HepG2 (cell line): ENCODE results near the gene MYO9A. TPM values are rescaled to one million over a fixed set of nuclear protein-coding genes. Genes with fewer than 3 reads are reported as not detected.

Experiments used
- ATAC-seq: fragments of 200-7000 bp; cut with Tn5 transposase; 3 replicates; pipeline ENCODE4 v1.9.1; 2020; ENCODE audit warnings: mild to moderate bottlenecking, moderate library complexity
- BruUV-seq: library from RNA; stranded (reverse); fragments of 400-500 nt; replicated peaks from 2 replicates; lab custom pipeline; 2021; lab: Mats Ljungman, UMichigan
- CTCF ChIA-PET: fragments of 300-600 bp; formaldehyde crosslinking; extraction: SDS; loops from one replicate; lab custom pipeline; 2021; ENCODE audit warnings: low total read pairs, inconsistent platforms, low intra/inter-chr PET ratio; lab: Yijun Ruan, JAX
- POLR2A ChIA-PET: fragments of 350-600 bp; sonication (Branson Sonifier 250); formaldehyde crosslinking; loops from one replicate; lab custom pipeline; 2020; ENCODE audit warnings: antibody characterized with exemption, inconsistent platforms; lab: Yijun Ruan, JAX
- DNase-seq: peaks from one replicate; pipeline ENCODE4 v3.0.0-alpha.2; 2015; ENCODE audit warnings: low spot score
- FAIRE-seq: peaks from 3 replicates; lab custom pipeline; 2011; peaks lifted over from hg19 to GRCh38; lab: Jason Lieb, UNC
- H2AFZ ChIP-seq: one replicate; pipeline ENCODE4 v1.6.1; 2011; ENCODE audit warnings: low read length, inconsistent platforms
- H3K27ac ChIP-seq: fragments of 300-600 bp; 3 replicates; pipeline ENCODE4 v1.8.0; 2011; ENCODE audit warnings: mixed run types, mild to moderate bottlenecking, mixed read lengths, low read length, inconsistent platforms; ENCODE audit not compliant: insufficient read depth; ENCODE audit errors: extremely low read length
- H3K27me3 ChIP-seq, 2 experiments: fragments of 200-600 bp in 1 of 2; 2 replicates in 1 of 2; 3 replicates in 1 of 2; pipeline versions ENCODE4 v1.6.0 to v1.8.0; 2011; ENCODE audit warnings: low read length in 2 of 2, mild to moderate bottlenecking in 2 of 2, moderate library complexity in 2 of 2, inconsistent platforms in 1 of 2; ENCODE audit not compliant: insufficient read depth in 2 of 2, control insufficient read depth in 1 of 2
- H3K36me3 ChIP-seq, 2 experiments: fragments of 200-600 bp in 1 of 2; replicated peaks in 1 of 2; 2 replicates in 1 of 2; 3 replicates in 1 of 2; pipeline versions ENCODE4 v1.5.1 to v1.8.0; 2011; ENCODE audit warnings: low read length in 2 of 2, inconsistent platforms in 1 of 2; ENCODE audit not compliant: insufficient read depth in 2 of 2, control insufficient read depth in 1 of 2
- H3K4me1 ChIP-seq: 2 replicates; pipeline ENCODE4 v1.5.1; 2012; ENCODE audit warnings: low read length, inconsistent platforms; ENCODE audit not compliant: insufficient read depth
- H3K4me2 ChIP-seq: 2 replicates; pipeline ENCODE4 v1.6.0; 2011; ENCODE audit warnings: low read depth, low read length, inconsistent platforms
- H3K4me3 ChIP-seq, 3 experiments: fragments of 200-600 bp in 1 of 3; sonication (generic), shearing (Covaris generic) in 1 of 3; replicated peaks in 1 of 3; 2 replicates each; pipeline ENCODE4 v1.5.1; 2011 to 2016; ENCODE audit warnings: low read length in 3 of 3, inconsistent platforms in 2 of 3, low read depth in 2 of 3, mild to moderate bottlenecking in 2 of 3, control low read depth in 1 of 3, mixed read lengths in 1 of 3; ENCODE audit not compliant: insufficient read depth in 1 of 3
- H3K79me2 ChIP-seq: one replicate; pipeline ENCODE4 v1.6.1; 2011; ENCODE audit warnings: low read length, inconsistent platforms; ENCODE audit not compliant: insufficient read depth
- H3K9ac ChIP-seq: 2 replicates; pipeline ENCODE4 v1.6.0; 2011; ENCODE audit warnings: mild to moderate bottlenecking, low read depth, low read length, inconsistent platforms; ENCODE audit not compliant: insufficient read depth
- H3K9me3 ChIP-seq: 2 replicates; pipeline ENCODE4 v1.5.1; 2012; ENCODE audit warnings: mild to moderate bottlenecking, low read length
- H4K20me1 ChIP-seq: 2 replicates; pipeline ENCODE4 v1.6.0; 2011; ENCODE audit warnings: inconsistent platforms, mild to moderate bottlenecking, low read length, moderate library complexity; ENCODE audit not compliant: insufficient read depth
- ERF ChIP-seq: IDR thresholded peaks from 2 replicates; pipeline ENCODE4 v1.6.1; 2018; ENCODE audit warnings: missing biosample characterization, missing genetic modification reagents
- PITX1 ChIP-seq: sonication (generic); formaldehyde crosslinking; IDR thresholded peaks from 2 replicates; pipeline ENCODE4 v1.5.1; 2020; ENCODE audit warnings: mild to moderate bottlenecking, missing genetic modification reagents
- POLR2G ChIP-seq: fragments of 200-400 bp; formaldehyde crosslinking; IDR thresholded peaks from 2 replicates; pipeline ENCODE4 v1.6.1; 2018; ENCODE audit warnings: mild to moderate bottlenecking, low read depth, low read length, moderate library complexity
- ZNF790 ChIP-seq: sonication (generic); formaldehyde crosslinking; IDR thresholded peaks from 2 replicates; pipeline ENCODE4 v1.8.0; 2022; ENCODE audit warnings: missing genetic modification reagents, mild to moderate bottlenecking, borderline replicate concordance
- WGBS: methylation state at CpG from one replicate; pipeline ENCODE4 v1.1.6; 2017; ENCODE audit warnings: low lambda C conversion rate; 5-methylcytosine and 5-hydroxymethylcytosine counted together
- in situ Hi-C: cut with HindIII; loops from 2 replicates; pipeline ENCODE4 v1.10.0; 2017; ENCODE audit warnings: low pct_unique_long_range_greater_than_20kb; ENCODE audit not compliant: extremely low pct_ligation_motif_present
- intact Hi-C: fragments of 100-400 bp; cut with micrococcal nuclease; formaldehyde crosslinking; loops from one replicate; pipeline ENCODE4 v1.10.0; 2022; ENCODE audit not compliant: unreplicated experiment
- polyA plus RNA-seq, 8 experiments: library from polyadenylated mRNA; depleted of rRNA in 3 of 8; stranded (reverse) in 7 of 8; unstranded in 1 of 8; fragments of >200 nt; fragmentation: Illumina TruSeq in 4 of 8; extraction: Trizol in 4 of 8; gene quantifications; 2 replicates each; pipeline versions ENCODE4 v1.2.1 to v1.2.3, GENCODE V29; 2011 to 2016; ENCODE audit warnings: low read depth in 4 of 8, missing spikeins in 1 of 8, mixed read lengths in 1 of 8; ENCODE audit not compliant: insufficient read depth in 1 of 8
- total RNA-seq, 5 experiments: library from RNA; depleted of rRNA; stranded (reverse); fragments of >200 nt; fragmentation: Illumina TruSeq; extraction: Trizol; gene quantifications; 2 replicates each; pipeline ENCODE4 v1.2.3, GENCODE V29; 2016; ENCODE audit warnings: low read depth in 1 of 5
- TF ChIP-seq, protein P1 (sequence below): sonication (generic); formaldehyde crosslinking; IDR thresholded peaks from 2 replicates; pipeline ENCODE4 v1.9.0; 2021; ENCODE audit warnings: missing genetic modification reagents, borderline replicate concordance

The MYO9A gene
- total and polyA plus RNA-seq, 2 of the 13 experiments (the other 11 are each of a cell fraction or from before 2014, with no cell fraction given) = 4.8 to 15.3 TPM

GRCh38 chr15:71823801-71824200 lies 294.1 kb downstream of the MYO9A start:
- H4K20me1 ChIP-seq = no peaks in the 10 kb centered on the region
- peaks cover 21% of the 10 kb centered on the region; the same call in 1 of the 2 replicates for H3K9me3 ChIP-seq
- no peak for ATAC-seq
- POLR2A ChIA-PET = no interaction called here
- no peaks in the 10 kb centered on the region for H3K79me2 ChIP-seq
- no peak for FAIRE-seq
- 74% methylated on average over 3 of the region's 3 CpGs for WGBS
- H2AFZ ChIP-seq = no peak overlapping the region
- CTCF ChIA-PET = no interaction called here
- H3K4me3 ChIP-seq = no peak overlapping the region
- no peak overlapping the region for H3K27ac ChIP-seq
- in situ Hi-C loops = no loop called here
- intact Hi-C loops = no loop called here
- no peaks in the 10 kb centered on the region for H3K27me3 ChIP-seq
- no peak overlapping the region for H3K9ac ChIP-seq
- DNase-seq = no peak
- no peaks in the 10 kb centered on the region for H3K4me1 ChIP-seq
- TF ChIP-seq ZNF790 (CRISPR knock-in tag) = no peak
- TF ChIP-seq, protein P1, sequence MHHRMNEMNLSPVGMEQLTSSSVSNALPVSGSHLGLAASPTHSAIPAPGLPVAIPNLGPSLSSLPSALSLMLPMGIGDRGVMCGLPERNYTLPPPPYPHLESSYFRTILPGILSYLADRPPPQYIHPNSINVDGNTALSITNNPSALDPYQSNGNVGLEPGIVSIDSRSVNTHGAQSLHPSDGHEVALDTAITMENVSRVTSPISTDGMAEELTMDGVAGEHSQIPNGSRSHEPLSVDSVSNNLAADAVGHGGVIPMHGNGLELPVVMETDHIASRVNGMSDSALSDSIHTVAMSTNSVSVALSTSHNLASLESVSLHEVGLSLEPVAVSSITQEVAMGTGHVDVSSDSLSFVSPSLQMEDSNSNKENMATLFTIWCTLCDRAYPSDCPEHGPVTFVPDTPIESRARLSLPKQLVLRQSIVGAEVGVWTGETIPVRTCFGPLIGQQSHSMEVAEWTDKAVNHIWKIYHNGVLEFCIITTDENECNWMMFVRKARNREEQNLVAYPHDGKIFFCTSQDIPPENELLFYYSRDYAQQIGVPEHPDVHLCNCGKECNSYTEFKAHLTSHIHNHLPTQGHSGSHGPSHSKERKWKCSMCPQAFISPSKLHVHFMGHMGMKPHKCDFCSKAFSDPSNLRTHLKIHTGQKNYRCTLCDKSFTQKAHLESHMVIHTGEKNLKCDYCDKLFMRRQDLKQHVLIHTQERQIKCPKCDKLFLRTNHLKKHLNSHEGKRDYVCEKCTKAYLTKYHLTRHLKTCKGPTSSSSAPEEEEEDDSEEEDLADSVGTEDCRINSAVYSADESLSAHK (CRISPR knock-in tag) = no peak
- no peak for TF ChIP-seq ERF (CRISPR knock-in tag)
- TF ChIP-seq PITX1 = no peak
- no peak for TF ChIP-seq POLR2G
- TF ChIP-seq, all 625 proteins: peak for 0
- Histone ChIP-seq H3K4me2 (no peak overlapping the region), H3K36me3 (no peaks in the 10 kb centered on the region; a peak in 2 of 5 replicates)
- no TSS peak for BruUV-seq
